HG03139 (cell line): ENCODE results near the gene CAST.

Source experiments
- ATAC-seq: cut with Tn5 transposase; IDR thresholded peaks from one replicate; pipeline ENCODE4 v1.9.1; 2021; ENCODE audit not compliant: unreplicated experiment

Gene CAST

GRCh38 chr5:96645091-96645490, 17.1 kb upstream of the CAST start:
- no peak for ATAC-seq

DNA sequence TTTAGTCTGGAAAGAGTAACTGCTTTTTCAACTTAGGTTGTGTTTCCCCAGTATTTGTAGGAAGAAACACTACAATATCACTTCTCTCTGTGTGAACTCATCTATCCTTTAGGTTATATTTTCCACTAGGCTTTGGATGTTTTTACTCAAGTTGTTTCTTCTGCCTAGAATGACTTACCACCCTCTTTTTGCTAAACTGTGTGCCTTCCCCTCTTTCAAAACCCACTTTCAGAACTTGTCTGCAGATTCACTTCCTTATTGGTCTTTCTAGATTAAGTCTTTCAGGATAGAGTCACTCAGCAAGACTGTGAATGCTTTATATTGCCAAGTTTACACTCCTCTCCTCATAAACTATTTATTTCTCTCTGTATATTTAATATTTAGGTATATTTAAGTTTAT, 14.2 kb upstream of the CAST start:
- no peak for ATAC-seq

GRCh38 chr5:96648593-96648992, 13.6 kb upstream of the CAST start:
- ATAC-seq, result no peak

DNA sequence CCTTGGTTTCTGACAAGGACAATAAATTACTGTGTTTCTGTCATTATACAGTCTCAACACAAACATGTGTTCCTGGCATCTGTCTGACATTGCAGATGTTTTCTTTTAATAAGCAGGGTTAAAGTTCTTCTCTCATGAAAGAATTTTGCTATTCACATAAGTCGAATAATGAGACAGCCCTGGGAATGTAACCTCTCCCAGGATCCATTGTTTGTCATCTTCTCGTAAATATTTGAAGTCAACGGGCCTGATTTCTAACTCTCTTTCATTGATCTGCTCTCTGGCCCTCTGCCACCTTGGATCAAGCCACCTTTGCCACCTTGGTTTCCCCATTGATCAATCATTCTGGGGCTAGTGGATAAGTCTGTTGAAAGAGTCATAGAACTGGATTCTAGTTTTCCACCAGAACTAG, 12.9 kb upstream of the CAST start:
- ATAC-seq, result no peak

- ATAC-seq, result no peak
These were observed 12.3 kb upstream of the CAST start for GRCh38 chr5:96649681-96650540.

DNA sequence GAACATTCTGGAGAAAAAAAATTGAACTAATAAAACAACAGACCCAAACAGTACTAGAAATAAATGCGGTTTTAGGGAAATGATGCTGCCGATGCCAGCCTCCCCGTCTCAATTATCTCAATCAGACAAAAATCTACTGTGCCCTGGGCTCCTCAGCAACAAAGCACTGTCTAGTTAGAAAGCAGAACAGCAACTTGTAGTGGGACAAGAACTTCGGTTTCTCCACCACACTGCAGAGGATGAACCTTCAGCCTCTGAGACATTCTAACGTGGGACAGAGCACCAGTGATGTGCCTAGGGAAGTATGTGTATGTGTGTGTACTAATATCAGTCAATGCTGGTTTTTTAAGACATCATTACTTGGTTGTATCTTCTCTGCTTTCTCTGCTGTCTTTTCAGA, 11.1 kb upstream of the CAST start:
- ATAC-seq, result no peak

GRCh38 chr5:96651948-96652753, 10.0 kb upstream of the CAST start:
- no peak for ATAC-seq

DNA sequence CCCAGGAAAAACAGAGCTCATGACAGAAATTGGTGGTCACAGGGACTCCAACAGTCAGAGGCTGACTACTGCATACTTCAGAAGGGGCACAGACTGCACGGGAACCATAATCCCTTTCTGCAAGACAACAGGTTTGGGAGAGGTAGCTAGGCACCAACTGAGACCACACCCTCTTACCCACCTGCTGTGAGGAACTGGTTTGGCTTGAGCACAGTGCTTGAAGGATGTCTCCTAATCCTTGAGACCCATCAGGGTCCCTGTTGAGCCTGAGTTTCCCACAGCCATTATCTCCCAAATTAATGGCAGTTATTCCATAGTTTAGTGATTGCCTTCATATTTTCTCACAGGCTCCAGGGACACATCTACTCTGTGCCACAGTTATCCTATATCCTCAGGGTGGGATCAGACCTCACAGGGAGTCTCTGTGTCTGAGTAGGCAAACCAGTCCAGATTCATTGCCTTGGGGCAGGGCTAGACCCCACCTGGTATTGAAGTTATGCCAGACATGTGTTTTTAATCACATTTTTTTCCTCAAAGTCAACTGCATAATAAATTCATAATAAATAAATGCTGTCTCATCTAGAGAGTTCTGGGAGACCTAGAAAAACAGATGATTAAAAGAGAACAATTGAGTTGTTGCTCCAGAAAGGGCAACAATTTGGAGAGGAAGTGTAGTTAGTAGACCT, 9.3 kb upstream of the CAST start:
- no peak for ATAC-seq

DNA sequence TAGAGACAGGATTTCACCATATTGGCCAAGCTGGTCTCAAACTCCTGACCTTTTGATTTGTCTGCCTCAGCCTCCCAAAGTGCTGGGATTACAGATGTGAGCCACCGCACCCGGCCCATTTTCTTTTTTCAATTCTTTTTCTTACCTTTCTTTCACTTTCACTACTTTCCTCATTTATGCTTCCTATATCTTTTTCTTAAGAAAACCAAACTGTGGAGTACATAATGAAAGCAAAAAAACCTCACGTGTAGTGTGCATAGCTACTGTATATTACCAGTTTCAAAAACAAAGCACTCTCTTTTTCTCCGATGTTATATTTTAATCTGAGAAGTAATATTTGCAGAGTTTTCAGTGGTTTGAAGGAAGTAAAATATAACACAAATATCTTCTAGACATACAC, 8.0 kb upstream of the CAST start:
- ATAC-seq, result no peak

DNA sequence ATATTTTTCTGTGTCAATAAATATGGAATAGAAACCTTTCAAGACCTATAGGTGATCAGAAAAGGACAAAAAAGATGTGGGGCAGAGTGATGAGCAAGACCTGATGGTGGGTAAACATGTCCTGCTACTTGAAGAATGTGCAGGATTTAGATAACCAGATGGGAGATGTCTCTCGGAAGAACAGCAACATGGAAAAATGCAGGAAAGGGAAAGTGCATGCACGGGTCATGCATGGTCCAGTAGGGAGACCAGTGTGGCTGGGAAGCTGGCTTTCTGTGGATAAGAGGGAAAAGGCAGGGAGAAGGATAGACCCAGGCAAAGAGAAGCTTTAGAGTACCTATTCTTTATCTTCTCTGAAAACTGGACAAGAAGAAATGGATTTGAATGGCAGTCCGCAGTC, 7.1 kb upstream of the CAST start:
- no peak for ATAC-seq

GRCh38 chr5:96655506-96655905, 6.7 kb upstream of the CAST start:
- ATAC-seq, result no peak

- ATAC-seq, result peak; percentile 66
These were observed 5.1 kb upstream of the CAST start for GRCh38 chr5:96657068-96657467.

GRCh38 chr5:96658272-96658671, 3.9 kb upstream of the CAST start:
- no peak for ATAC-seq

DNA sequence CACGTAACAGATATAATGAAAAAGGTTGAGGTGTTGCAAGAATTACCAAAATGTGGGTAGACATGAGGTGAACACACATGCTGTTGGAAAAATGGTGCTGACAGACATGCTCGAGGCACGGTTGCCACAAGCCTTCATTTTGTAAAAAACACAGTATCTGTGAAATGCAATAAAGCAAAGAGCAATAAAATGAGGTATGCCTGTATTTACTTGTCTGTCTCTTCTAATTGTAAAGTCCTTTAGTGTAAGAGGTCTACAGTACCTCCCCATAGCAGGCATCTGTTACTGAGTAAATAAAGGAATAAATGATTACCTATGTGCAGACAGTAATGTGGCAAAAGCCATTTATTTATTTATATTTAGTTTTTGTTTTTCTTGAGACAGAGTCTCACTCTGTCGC, 3.0 kb upstream of the CAST start:
- ATAC-seq, result no peak

DNA sequence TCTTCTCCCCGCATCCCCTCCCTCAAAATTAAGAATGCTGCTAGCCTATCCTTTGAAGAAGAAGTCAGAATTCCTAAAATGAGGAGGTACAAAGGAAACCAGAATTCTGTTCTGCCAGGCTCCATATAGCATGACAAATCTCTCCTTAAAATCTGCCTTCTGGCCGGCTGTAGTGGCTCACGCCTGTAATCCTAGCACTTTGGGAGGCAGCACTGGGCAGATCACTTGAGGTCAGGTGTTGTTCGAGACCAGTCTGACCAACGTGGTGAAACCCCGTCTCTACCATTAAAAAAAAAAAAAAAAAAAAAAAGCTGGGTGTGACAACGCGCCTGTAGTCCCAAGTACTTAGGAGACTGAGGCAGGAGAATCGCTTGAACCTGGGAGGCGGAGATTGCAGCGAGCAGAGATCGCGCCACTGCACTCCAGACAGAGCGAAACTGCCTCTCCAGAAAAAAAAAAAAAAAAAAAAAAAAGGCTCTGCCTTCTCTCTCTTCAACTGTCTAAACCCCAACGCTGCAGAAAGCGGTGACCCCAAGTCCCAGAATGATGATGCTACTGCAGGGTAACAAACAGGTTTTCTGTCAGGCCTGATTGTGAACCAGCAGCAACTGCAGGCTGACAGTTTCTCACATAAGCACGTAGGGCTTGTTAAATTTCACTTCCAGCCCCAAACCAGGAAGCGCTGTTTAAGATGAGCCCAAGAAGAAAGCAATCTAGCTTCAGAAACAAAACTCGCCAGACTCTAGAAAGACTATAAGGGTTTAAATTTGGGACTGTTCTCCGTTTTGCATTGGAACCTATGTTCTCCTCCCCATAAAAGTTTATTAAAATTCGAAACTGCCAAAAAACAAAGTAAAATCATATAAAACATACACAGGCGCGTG, 963 bp upstream of the CAST start:
- ATAC-seq, result no peak

DNA sequence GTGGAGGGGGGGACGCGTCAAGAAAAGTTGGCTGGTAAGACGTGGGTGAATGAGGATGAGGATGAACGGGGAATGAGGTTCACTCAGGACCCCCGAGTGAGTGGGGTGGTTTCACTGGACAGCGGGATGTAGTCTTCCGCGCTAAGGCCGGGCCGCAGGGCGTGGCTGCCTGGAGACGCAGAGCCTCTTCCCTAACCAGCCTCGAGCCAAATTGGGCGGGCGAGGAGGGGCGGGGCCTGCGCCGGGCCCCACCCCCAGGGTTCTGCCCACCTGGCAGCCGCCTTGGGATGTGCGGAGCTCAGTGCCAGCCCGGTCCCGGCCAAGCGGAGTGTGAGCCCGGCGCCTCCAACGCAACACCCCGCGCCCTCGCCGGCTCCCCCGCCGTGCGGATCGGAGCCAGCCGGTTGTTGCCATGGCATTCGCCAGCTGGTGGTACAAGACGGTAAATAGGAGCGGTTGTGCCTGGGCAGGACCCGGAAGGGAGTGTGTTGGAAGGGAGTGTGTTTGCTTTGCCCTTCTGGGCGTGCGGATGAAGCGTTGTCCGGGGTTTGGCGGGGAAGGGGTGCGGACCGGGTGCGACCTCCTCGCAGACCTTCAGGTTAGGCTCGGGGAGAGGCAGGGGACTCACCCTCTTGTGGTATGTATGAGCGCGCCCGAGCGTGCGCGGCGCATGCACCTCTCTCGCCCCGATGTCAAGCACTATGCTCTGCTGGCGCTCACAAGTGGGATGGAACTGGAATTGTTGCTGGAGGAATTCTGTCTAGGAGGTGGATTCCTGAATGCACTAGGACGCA, 746 bp downstream of the CAST start:
- peak; percentile 67 for ATAC-seq

GRCh38 chr5:96663608-96664007, 1.4 kb downstream of the CAST start:
- ATAC-seq, result no peak

DNA sequence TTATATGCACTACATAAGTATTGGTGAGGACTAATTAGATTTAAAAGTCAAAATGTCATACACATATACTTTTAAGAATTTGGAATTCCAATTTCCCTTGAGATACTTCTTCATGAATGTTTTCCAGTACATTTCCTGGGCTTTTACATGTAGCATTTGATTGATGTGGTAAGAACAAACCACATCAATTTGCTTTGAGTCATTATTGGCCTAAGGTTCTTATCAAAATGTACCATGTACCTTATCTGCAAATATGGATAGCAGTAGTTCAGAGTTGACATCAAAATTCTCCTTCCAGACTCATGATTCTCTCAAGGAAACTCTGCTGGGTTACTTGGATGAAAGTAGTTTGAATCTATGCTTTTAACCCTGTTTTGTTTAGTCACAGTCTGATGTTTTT, 2.5 kb downstream of the CAST start:
- ATAC-seq, result no peak

DNA sequence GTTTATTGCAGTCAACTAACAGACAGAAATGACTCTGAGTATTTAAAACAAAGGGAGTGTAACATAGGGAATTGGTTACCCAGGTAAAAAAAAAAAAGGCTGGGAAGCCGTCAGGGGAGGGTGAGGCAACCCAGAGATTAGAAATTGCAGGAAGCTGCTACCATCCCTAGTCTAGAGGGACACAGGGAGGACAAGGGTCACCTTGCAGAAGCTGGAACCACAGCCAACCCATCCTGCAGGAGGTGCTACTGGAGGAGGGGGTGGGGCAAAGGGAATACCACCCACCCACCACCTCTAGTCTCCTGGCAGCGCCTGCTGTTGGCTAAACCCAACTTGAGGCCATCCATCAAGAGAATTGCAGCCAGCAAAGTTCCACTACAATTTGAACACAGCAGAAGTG, 6.5 kb downstream of the CAST start:
- ATAC-seq, result no peak

DNA sequence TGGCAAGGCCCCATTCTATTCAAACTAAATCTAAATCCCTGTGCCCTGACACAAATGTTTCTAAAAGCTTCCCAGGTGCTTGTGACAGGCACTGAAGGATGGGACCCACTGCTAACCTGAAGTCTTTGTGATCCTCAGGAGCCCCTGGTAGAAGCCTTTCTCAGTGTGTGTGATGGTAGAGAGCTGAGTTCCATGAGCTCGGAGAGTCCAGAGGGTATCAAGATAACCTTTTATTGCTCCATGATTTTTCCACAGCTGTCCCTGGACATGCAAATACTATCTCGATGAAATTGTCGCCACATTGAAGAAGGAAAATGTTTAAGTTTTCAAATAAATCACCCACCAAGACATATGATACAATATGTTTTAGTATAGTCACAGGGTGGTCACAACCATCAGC, 7.7 kb downstream of the CAST start:
- no peak for ATAC-seq
